HG03342 (cell line): ENCODE measurements around the gene DDX11.
"Not testable (repeated sequence)": the region's sequence is repeated elsewhere in the genome, so short reads cannot be mapped to it uniquely, and the experiment has no call there.

Source experiments
- ATAC-seq: cut with Tn5 transposase; IDR thresholded peaks from one replicate; pipeline ENCODE4 v1.9.1; 2021; ENCODE audit warnings: mild to moderate bottlenecking, moderate library complexity; ENCODE audit not compliant: unreplicated experiment

DDX11 gene

DNA sequence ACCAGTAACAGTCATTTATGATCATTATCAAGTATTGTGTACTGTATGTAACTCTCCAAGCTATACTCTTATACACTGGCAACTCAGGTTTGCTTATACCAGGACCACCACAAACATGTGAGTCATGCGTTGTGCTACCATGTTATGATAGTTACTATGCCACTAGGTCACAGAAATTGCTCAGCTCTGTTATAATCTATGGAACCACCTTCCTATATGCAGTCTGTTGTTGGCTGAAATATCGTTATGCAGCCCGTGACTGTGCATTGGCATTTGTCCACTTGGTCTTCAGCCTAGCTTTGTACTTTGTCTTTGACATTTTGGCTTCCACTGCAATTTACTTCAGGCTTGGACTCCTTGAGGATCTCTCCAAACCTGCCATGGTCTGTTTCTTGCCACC is 7.5 kb upstream of the DDX11 start:
- ATAC-seq = not testable (repeated sequence)

DNA sequence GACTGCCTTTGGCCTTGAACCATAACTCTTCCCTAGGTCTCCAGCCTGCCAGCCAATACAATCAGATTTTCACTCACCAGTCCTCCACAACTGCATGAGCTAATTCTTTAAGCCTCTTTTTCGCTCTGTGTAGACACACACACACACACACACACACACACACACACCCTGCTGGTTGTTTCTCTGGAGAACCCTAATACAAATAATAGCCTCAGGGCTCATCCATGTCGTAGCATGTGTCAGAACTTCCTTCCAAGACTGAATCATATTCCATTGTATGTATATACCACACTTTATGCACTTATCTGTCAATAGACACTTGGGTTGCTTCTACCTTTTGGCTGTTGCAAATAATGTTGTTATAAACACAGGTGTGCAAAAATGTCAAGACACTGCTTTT is 6.0 kb upstream of the DDX11 start:
- not testable (repeated sequence) for ATAC-seq

DNA sequence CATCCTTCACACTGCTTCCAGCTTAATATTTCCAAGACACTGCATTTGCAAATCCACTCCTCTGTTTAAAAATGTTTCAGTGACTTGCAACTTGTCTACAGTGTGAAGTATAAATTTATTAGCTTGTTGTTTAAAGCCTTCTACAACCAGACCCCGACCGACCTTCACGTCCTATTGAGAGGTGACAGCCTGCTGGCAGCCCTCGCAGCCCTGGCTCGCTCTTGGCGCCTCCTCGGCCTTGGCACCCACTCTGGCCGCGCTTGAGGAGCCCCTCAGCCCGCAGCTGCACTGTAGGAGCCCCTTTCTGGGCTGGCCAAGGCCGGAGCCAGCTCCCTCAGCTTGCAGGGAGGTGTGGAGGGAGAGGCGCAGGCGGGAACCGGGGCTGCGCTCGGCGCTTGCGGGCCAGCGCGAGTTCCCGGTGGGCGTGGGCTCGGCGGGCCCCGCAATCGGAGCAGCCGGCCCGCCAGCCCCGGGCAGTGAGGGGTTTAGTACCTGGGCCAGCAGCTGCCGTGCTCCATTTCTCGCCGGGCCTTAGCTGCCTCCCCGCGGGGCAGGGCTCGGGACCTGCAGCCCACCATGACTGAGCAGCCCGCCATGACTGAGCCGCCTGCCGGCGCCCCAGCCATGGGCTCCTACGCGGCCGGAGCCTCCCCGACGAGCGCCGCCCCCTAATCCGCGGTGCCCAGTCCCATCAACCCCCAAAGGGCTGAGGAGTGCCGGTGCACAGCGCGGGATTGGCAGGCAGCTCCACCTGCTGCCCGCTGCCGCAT is 2.5 kb upstream of the DDX11 start:
- ATAC-seq = not testable (repeated sequence)

DNA sequence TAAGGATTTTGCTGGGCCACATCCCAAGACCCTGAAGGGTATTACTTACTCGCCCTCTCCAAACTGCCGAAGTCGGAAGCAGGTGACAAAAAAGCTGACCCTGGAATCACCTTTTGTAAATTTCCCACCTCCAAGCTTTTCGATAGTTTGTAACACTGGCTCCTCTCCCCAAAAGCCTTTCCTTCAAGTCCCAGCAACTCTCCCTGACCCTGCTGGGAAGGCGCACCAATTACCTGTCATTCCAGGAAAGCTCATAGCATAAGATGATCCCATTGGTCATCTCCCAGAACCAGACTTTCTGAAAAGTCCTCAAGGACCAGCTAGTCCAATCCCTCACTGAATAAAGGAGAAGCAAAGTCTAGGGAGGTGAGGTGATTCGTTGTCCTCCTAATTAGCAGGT is 698 bp upstream of the DDX11 start:
- not testable (repeated sequence) for ATAC-seq

DNA sequence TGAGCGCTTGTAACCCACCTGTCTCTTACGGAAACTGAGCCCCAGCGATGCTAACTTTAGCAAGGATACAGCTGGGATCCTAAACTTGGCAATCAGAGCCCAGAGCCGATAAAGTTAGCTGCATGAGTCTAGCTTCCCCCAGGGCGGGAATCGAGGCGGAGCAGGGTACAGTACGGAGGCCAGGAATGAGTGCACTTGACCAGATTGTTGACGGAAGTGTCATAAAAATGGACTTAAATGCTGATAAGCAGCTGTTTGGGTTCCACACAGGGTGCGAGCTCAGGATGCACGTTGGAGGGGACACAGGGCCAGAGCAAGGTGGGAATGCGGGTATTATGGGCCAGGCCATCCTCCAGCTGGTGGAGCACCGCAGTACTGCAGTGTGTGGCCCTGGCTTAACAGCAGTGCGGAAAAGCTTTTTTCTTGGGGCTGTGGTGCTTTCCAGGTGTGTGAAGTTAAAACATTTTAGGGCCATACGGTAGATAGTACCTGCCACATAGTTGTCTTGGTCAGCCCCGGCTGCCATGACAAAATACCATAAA is 744 bp downstream of the DDX11 start:
- ATAC-seq = peak; percentile 46

DNA sequence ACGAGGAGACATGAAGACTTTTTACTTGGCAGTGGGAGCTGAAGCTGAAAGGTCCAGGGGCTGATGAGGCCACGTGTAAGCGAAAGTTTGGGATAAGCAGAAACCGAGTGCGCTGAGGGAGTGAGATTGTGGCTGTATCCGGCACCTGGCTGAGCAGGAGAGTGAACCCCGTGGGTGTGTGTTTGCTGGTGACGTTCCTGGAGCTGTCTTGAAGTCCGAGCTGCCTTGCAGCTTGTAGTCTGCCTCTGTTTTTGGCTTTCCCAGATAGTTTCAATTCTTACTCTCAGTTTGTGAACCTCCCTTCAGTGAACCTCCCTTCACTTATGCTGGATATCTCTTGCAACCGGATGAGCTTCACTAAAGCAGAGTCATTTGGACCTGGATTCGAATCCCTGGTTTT is 2.5 kb downstream of the DDX11 start:
- ATAC-seq = not testable (repeated sequence)

DNA sequence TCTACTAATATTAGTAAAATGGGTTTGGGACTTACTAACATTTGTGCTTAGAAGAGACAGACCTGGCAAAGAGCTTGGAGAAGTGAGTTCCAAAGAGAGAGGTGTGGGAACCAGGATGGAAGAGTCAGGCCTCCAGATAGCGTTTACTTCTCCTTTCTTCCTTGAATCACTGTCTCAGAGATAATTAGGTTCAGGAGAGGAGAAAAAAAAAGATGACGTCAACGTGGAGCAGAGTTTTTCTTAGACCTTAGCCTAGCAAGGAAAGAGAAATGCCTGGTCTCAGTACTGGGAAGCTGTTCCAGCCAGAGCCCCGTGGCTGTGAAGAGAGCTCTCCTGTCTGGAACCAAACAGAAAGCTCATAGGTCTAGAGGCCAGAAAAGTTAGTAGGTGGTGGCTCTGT is 3.4 kb downstream of the DDX11 start:
- ATAC-seq = not testable (repeated sequence)

DNA sequence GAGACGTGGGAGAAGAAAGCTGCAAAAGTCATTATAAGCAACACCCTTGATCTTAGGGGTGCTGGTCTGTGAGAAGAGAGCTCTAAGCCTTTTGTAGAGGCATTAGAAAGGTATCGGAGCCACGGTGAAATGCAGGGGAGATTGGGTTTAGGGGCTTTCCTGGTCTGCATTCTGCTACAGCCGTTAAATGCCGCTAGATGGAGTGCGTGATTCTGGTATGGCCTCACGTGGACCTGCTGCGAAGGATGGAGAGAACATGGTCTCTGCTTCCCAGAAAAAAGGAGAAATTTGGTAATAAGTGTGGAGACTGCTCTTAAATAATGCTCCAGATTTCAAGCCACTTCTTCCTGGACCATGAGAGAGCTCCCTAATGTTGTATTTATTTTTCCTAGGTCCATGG is 4.3 kb downstream of the DDX11 start:
- ATAC-seq = not testable (repeated sequence)

DNA sequence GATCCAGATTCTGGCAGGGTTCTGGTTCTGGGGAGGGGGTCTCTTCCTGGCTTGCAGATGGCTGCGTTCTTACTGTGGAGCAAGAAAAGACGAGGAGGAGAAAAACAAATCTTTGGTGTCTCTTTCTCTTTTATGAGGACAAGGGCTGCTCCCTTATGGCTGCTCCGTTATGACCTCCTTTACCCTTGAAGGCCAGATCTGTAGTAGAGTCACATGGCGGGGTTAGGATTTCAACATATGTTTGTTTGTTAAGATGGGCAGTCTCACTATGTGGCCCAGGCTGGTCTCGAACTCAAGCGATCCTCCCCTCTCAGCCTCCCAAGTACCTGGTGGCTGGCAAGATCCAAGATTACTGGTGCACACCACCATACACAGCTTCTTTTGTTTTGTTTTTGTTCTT is 5.8 kb downstream of the DDX11 start:
- not testable (repeated sequence) for ATAC-seq

DNA sequence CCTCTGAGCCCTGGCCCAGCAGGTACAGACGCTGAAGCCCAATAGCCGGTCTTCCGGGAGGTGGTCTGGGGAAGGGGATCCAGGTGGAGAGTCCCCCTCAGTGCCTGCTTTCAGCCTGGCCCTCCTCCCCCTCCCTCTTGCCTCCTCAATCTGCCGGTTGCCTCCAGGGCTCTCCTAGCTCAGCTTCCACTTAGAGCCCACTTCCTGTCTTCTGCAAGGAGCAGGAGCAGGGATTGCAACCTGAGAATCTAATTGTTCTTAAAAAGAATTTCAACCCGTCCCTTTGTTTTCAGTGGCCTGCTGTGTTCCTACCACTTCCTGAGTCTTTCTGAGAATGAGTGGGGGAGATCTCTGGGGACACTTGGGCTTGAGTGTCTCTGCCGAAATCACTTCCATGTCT is 6.6 kb downstream of the DDX11 start:
- not testable (repeated sequence) for ATAC-seq

DNA sequence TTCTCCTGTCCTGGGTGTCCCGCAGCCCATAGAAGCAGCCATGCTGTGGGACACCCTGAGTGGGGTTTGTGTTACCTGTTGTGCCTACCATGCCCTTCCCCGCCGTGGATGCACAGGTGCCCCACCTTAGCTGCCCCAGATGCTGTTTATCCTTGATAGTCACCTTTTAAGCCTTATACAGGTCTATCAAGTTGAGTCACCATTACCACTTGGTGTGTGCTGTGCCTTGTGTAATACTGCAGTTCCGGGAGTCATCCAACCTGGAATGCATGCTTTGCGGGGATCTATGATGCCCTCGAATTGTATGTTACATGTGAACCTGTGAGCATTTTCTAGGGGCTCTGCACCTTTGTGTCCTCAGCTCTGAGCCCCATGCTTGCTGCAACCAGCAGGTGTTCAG is 7.6 kb downstream of the DDX11 start:
- ATAC-seq = not testable (repeated sequence)

DNA sequence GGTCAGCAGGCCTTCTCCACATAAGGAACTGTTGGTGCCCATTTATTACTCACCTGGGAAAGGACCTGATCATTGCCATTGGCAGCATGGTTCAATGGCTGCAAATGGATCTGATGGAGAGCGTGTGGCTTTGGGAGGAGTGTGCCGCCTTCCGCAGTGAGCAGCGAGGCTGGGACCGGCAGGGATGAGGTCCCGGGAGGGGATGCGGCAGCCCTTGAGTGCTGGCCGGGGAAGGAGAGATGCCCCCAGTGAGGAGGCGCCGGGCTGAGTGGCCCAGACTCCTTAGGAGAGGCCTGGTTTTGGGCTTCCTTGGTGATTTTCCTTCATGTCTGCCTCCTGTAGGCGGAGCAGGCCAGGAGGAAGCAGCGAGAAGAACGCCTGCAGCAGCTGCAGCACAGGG is 10.6 kb downstream of the DDX11 start:
- not testable (repeated sequence) for ATAC-seq

DNA sequence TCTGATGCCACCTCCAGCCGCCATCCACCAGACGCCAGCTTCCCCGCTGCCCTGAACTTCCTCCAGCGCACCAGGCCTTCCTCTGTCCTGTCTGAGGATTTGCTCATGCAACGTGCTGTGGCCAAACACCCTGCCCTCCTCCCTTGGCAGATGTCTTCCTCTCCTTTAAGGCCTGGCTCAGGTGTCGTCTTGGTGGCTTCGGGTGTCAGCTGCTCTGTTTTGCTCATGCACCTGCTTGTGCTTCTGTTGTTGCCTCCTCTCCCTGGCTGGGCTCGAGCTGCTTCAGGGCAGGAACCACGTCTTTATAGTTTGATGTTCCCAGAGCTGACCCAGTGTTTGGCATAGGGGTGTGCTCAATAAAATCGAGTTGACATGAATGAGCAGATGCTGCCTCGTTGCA is 12.4 kb downstream of the DDX11 start:
- not testable (repeated sequence) for ATAC-seq

DNA sequence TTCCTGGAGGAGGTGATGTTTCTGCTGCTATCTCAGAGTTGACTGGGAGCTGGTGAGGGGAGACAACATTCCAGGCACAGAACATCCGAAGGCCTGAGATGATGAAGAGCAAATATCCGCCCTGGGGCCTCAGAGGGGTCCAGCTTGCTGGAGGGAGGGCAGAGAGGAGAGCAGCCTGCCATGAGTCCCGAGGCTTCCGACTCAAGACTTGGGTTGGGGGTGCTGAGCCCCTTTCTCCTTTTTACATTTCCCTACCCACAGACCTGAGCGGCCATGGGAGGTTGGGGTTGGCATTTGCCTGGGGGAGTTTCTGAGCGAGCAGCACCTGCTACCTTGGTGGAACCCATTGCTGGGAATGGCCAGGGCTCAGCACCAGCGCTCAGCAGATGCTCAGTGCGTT is 13.8 kb downstream of the DDX11 start:
- not testable (repeated sequence) for ATAC-seq

DNA sequence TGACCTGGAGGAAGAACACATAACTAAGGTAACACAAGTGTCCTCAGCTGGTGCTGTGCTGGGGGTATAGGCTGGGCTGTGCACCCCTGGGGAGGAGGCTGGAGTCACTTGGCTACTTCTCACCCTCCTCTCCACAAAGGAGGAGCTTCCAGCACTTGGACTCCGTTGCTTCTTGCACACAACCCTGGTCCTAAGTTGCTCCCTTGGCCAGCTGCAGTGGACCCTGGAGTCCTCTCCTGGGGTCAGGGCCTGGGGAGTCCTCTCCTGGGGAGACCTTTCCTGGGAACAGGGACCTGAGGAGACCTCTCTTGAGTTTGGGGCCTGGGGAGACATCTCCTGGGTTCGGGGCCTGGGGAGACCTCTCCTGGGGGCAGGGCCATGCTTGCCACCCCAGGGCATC is 14.3 kb downstream of the DDX11 start:
- ATAC-seq = not testable (repeated sequence)

DNA sequence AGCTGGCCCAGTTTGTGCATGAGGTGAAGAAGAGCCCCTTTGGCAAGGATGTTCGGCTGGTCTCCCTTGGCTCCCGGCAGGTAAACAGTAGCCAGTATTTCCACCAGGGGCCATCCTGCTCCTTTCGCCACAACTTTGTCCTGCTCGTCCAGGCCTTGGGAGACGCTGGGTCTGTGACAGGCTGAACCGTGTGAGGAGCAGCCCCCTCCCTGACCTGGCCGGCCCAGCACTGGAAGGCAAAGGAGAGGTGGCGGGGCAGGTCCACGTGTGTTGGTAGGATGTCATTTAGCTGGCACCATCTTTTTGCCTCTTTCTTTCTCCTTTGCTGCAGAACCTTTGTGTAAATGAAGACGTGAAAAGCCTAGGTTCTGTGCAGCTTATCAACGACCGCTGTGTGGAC is 15.4 kb downstream of the DDX11 start:
- ATAC-seq = no peak

DNA sequence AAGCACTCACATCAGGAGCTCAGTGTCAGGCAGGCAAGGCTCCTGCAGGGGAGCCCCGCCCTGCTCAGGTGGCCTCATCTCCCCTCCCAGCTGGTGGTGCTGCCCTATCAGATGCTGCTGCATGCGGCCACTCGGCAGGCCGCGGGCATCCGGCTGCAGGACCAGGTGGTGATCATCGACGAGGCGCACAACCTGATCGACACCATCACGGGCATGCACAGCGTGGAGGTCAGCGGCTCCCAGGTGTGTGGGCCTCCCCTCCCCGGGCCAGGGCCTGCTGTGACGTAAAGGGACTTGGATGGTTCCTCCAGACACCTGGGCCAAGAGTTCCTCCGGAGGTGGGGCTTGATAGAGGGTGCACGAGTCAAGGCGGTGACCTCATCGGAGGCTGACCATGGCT is 18.0 kb downstream of the DDX11 start:
- ATAC-seq = not testable (repeated sequence)

DNA sequence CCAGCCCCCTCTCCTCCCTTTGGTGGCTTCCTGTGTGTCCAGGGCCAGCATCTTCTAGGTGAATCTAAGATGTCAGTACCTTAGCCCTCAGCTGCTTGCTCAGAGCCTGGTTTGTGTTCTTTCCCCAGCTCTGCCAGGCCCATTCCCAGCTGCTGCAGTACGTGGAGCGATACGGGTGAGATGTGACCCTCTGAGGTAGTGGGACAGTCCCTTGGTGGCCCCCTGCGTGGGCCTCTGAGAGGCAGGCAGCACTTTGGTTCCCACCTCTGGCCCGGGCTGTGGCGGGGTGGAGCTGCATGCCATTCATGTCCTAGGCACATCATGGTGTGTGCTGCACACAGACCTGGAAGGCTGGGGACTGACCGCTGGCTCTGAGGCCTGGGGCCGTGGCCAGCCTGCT is 19.1 kb downstream of the DDX11 start:
- ATAC-seq = not testable (repeated sequence)

DNA sequence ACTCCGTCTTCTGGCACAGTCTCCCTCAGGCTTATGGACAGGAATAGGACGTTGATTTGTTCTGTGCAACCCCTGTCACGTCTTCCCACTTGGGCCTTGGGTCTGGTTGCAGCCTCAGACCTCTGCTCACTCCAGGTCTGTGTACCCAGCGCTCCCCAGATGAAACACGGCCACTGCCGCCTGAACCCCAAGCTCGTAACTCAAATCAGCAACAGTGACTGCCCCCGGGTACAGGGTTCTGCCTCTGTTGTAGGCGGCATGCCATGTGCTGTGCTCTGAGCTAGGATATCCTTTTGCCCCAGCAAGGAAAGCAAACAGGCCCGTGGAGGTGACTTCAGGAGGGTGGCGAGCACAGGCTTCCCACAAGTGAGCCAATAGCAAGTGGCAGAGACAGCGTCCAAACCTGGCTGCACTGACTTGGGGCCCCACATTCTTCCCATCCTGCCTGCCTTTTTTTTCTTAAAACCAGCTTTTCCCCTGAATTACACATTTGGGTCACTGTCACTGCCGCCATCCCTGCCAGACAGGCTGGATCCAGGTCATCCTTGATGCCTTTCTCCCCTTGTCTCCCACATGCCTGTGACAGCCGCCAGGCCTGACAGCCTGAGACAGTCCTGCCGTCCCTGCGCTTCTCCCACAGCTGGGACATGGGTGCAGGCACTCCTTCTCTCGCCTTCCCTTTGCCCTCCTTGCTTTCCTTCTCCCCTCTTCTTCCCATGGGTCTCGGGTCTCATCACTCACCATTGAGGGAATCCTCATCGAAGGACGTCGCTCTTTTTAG is 21.6 kb downstream of the DDX11 start:
- not testable (repeated sequence) for ATAC-seq

DNA sequence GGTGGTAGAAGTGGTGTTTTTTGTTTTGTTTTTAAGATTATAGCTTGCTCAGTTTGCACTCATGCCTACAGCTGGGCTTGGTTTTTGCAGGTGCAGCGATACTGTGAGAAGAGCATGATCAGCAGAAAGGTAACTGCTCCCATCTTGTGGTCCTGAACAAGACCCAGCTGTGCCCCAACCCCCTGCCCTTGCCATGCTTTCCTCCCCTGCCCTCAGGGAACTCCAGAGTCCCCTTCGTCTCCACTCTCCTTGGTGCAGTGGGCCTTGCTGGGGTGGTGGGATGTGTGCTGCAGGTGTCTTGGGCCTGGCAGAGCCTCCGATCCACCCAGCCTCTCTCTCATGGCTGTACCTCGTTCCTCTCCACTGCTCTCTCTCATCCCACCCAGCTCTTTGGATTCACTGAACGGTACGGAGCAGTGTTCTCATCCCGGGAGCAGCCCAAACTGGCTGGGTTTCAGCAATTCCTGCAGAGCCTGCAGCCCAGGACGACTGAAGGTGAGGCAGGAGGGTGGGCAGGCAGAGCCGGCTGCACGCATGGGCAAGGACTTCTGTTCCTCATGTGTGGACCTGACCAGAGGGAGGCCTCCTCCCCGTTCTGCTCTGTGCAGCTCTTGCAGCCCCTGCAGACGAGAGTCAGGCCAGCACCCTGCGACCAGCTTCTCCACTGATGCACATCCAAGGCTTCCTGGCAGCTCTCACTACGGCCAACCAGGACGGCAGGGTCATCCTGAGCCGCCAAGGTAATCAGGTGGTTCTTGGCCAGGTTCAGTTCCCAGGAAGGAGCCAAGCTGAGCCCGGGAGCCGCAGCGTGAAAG is 22.8 kb downstream of the DDX11 start:
- not testable (repeated sequence) for ATAC-seq

DNA sequence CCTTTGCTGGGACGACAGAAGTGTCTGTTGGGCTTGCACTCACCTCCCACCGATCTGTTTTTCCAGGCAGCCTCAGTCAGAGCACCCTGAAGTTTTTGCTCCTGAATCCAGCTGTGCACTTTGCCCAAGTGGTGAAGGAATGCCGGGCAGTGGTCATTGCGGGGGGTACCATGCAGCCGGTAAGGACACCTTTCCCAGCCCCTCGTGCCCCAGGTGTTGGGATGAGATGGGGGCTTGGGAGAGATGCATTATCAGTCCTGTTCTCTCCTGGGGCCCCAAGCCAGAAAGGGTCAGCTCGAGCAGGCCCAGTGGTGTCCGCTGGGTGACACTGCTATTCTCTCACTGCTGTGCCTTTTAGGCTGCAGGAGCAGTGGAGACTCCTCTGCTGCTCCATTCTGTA is 24.2 kb downstream of the DDX11 start:
- ATAC-seq = not testable (repeated sequence)
